A673 (cell line): ENCODE data around the gene CDC42BPA. TPM values are rescaled to one million over a fixed set of nuclear protein-coding genes. Genes with fewer than 3 reads are reported as not detected.

Source experiments
- BruUV-seq: library from RNA; stranded (reverse); fragments of 400-500 nt; replicated peaks from 2 replicates; lab custom pipeline; 2021; lab: Mats Ljungman, UMichigan
- CTCF ChIA-PET: fragments of 300-600 bp; sonication (Branson Sonifier 250); formaldehyde crosslinking; loops from one replicate; lab custom pipeline; 2022; ENCODE audit warnings: antibody characterized with exemption; lab: Charles Lee
- POLR2A ChIA-PET: fragments of 300-600 bp; sonication (Branson Sonifier 250); formaldehyde crosslinking; loops from one replicate; lab custom pipeline; 2022; ENCODE audit warnings: antibody characterized with exemption; ENCODE audit not compliant: low non-redundant PET; lab: Charles Lee
- DNase-seq: peaks from one replicate; pipeline ENCODE4 v3.0.0-alpha.2; 2015; ENCODE audit warnings: low spot score
- H3K27ac ChIP-seq: fragments of 200-600 bp; sonication (generic); 2 replicates; pipeline ENCODE4 v1.5.1; 2016; ENCODE audit warnings: mixed run types, low read depth, mild to moderate bottlenecking, mixed read lengths, antibody characterized with exemption, low read length; ENCODE audit not compliant: poor library complexity, severe bottlenecking
- H3K27me3 ChIP-seq: fragments of 200-600 bp; sonication (generic); replicated peaks from 2 replicates; pipeline ENCODE4 v1.6.1; 2017; ENCODE audit warnings: mixed run types, low read depth, mild to moderate bottlenecking, mixed read lengths, antibody characterized with exemption, low read length; ENCODE audit not compliant: insufficient read depth, poor library complexity
- H3K36me3 ChIP-seq: fragments of 200-600 bp; sonication (generic); 2 replicates; pipeline ENCODE4 v1.6.1; 2016; ENCODE audit warnings: mixed run types, mild to moderate bottlenecking, mixed read lengths, antibody characterized with exemption, low read length; ENCODE audit not compliant: insufficient read depth, poor library complexity, severe bottlenecking
- H3K4me1 ChIP-seq: fragments of 200-600 bp; sonication (generic); 2 replicates; pipeline ENCODE4 v1.6.1; 2017; ENCODE audit warnings: mixed run types, mild to moderate bottlenecking, mixed read lengths, antibody characterized with exemption, low read length; ENCODE audit not compliant: insufficient read depth, poor library complexity, severe bottlenecking
- H3K4me3 ChIP-seq: fragments of 200-600 bp; sonication (generic); 2 replicates; pipeline ENCODE4 v1.5.1; 2016; ENCODE audit warnings: low read depth, mixed run types, mild to moderate bottlenecking, mixed read lengths, low read length; ENCODE audit not compliant: poor library complexity, severe bottlenecking
- H3K9me3 ChIP-seq: fragments of 200-600 bp; sonication (generic); 2 replicates; pipeline ENCODE4 v1.6.1; 2016; ENCODE audit warnings: mixed run types, low read depth, mild to moderate bottlenecking, mixed read lengths, antibody characterized with exemption, low read length; ENCODE audit not compliant: poor library complexity, severe bottlenecking
- EZH2 ChIP-seq: fragments of 200-600 bp; sonication (generic); IDR thresholded peaks from 2 replicates; pipeline ENCODE4 v1.6.1; 2017; ENCODE audit warnings: borderline replicate concordance, low read depth, mild to moderate bottlenecking, mixed read lengths, antibody characterized with exemption, low read length; ENCODE audit not compliant: poor library complexity, severe bottlenecking
- intact Hi-C: fragments of 100-400 bp; cut with micrococcal nuclease; formaldehyde crosslinking; loops from one replicate; pipeline ENCODE4 v1.10.0; 2022; ENCODE audit not compliant: unreplicated experiment
- total RNA-seq: library from RNA; stranded (reverse); gene quantifications from 2 replicates; pipeline ENCODE4 v1.2.3, GENCODE V29; 2021
- TF ChIP-seq, protein P1 (sequence below): fragments of 300-800, 200-600 bp; sonication (generic); conservative IDR thresholded peaks from 2 replicates; pipeline ENCODE4 v1.5.1; 2017; ENCODE audit warnings: low read depth, mild to moderate bottlenecking, antibody characterized with exemption, low read length, moderate library complexity, mixed read lengths

Gene CDC42BPA
- total RNA-seq, 1 experiment from 2014 or later: 21.7 TPM

GRCh38 chr1:227175611-227176010 lies 142.7 kb downstream of the CDC42BPA start:
- intact Hi-C loops: no loop called here
- DNase-seq: no peak
- Histone ChIP-seq H3K9me3 (no peaks in the 10 kb centered on the region), H3K4me1 (peaks cover 2% of the 10 kb centered on the region), H3K27ac (no peak overlapping the region), H3K27me3 (no peaks in the 10 kb centered on the region), H3K4me3 (no peak overlapping the region), H3K36me3 (no peaks in the 10 kb centered on the region)
- BruUV-seq: no TSS peak
- TF ChIP-seq, protein P1, sequence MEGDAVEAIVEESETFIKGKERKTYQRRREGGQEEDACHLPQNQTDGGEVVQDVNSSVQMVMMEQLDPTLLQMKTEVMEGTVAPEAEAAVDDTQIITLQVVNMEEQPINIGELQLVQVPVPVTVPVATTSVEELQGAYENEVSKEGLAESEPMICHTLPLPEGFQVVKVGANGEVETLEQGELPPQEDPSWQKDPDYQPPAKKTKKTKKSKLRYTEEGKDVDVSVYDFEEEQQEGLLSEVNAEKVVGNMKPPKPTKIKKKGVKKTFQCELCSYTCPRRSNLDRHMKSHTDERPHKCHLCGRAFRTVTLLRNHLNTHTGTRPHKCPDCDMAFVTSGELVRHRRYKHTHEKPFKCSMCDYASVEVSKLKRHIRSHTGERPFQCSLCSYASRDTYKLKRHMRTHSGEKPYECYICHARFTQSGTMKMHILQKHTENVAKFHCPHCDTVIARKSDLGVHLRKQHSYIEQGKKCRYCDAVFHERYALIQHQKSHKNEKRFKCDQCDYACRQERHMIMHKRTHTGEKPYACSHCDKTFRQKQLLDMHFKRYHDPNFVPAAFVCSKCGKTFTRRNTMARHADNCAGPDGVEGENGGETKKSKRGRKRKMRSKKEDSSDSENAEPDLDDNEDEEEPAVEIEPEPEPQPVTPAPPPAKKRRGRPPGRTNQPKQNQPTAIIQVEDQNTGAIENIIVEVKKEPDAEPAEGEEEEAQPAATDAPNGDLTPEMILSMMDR: no peak
- no peak for TF ChIP-seq EZH2
- ChIA-PET POLR2A (no interaction called here), CTCF (no interaction called here)

GRCh38 chr1:227174164-227174563 lies 144.1 kb downstream of the CDC42BPA start:
- TF ChIP-seq, protein P1: no peak
- no peak for TF ChIP-seq EZH2
- Histone ChIP-seq H3K27ac (no peak overlapping the region), H3K9me3 (no peaks in the 10 kb centered on the region), H3K27me3 (no peaks in the 10 kb centered on the region), H3K36me3 (no peaks in the 10 kb centered on the region), H3K4me3 (no peak overlapping the region), H3K4me1 (peaks cover 2% of the 10 kb centered on the region)
- ChIA-PET POLR2A (no interaction called here), CTCF (no interaction called here)
- no TSS peak for BruUV-seq
- intact Hi-C loops: no loop called here
- no peak for DNase-seq

DNA sequence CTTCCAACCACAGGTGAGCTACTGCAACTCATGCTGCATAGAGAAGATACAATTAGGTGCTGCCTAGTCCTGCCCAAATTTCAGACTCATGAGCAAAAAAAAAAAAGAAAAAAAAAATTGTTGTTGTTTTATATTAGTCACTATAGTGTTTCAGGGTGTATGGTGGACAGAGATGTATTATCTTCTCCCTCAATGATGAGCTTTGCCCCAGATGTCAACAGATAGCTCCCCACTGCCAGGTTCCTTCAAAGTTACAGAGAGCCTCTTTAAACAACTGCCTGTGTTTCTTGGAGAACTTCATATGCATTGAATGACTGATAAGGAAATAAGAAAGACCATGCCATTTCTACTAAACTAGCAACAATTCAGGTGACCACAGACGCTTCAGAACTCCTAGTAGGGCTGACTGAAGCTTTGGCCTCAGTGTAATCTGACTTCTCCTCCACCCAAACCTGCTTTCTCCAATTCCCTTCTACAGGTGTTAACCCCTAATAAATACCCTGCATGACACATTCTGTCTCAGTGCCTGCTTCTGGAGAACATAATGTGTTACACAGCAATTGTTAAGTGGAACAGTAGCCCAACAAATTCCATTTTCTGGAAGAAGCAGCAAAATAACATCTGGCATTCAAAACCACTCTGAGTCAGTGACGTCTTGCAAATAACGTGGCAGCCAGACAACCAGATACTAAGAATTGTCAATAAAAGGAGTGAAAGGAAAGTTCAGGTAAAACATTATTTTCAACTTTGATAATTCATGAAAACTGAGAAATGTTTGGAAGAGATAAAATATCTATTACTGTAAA lies 147.7 kb downstream of the CDC42BPA start:
- Histone ChIP-seq H3K4me3 (no peak overlapping the region), H3K36me3 (no peaks in the 10 kb centered on the region), H3K9me3 (no peaks in the 10 kb centered on the region), H3K27ac (no peak overlapping the region), H3K27me3 (no peaks in the 10 kb centered on the region), H3K4me1 (peaks cover 2% of the 10 kb centered on the region)
- DNase-seq: no peak
- TF ChIP-seq, protein P1: no peak
- no peak for TF ChIP-seq EZH2
- BruUV-seq: no TSS peak
- ChIA-PET CTCF (no interaction called here), POLR2A (no interaction called here)
- intact Hi-C loops: no loop called here
